Activated naive CD4-positive, alpha-beta T cell treated with anti-CD3 and anti-CD28 coated beads, Interleukin-2, amount 50 U/mL, for 24 hours (primary cell): ENCODE results near the gene CACNA2D3.
A peak's percentile ranks its signal among the peaks of the same experiment; 100 is the strongest.

Source experiments
- H3K27ac Mint-ChIP-seq: one replicate; pipeline ENCODE4 v1.8.0; 2021; ENCODE audit warnings: mild to moderate bottlenecking, mixed read lengths
- H3K27me3 Mint-ChIP-seq: one replicate; pipeline ENCODE4 v1.8.0; 2021; ENCODE audit warnings: mixed read lengths
- H3K36me3 Mint-ChIP-seq: one replicate; pipeline ENCODE4 v1.8.0; 2021; ENCODE audit warnings: mixed read lengths
- H3K4me1 Mint-ChIP-seq: one replicate; pipeline ENCODE4 v1.8.0; 2021; ENCODE audit warnings: mixed read lengths
- H3K4me3 Mint-ChIP-seq: one replicate; pipeline ENCODE4 v1.8.0; 2021; ENCODE audit warnings: mild to moderate bottlenecking, mixed read lengths
- H3K9me3 Mint-ChIP-seq: one replicate; pipeline ENCODE4 v1.8.0; 2021; ENCODE audit warnings: mixed read lengths

The CACNA2D3 gene

DNA sequence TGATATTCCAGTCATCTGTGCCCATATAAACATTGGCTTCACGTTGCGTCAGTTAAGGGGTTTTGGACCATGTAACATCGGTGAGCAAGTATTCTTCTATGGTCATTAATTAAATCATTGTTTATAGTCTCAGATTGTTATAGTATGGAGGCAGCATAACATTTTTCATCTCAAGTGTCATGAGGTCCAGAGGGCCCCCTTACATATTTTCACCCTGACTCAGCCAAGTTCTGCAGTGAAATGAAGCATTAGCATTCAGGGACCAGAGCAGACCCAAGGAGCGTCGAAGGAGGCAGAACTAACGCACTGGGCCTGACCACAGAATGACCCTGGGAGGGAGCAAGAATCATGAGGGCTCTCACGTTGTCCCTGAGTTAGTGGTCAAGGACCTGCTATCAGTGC lies 634.0 kb downstream of the CACNA2D3 start:
- no peaks in the 10 kb centered on the region for H3K4me1 Mint-ChIP-seq
- no peaks in the 10 kb centered on the region for H3K9me3 Mint-ChIP-seq
- no peaks in the 10 kb centered on the region for H3K36me3 Mint-ChIP-seq
- no peak overlapping the region for H3K27ac Mint-ChIP-seq
- H3K4me3 Mint-ChIP-seq, result no peak overlapping the region
- H3K27me3 Mint-ChIP-seq, result peaks cover 1% of the 10 kb centered on the region

DNA sequence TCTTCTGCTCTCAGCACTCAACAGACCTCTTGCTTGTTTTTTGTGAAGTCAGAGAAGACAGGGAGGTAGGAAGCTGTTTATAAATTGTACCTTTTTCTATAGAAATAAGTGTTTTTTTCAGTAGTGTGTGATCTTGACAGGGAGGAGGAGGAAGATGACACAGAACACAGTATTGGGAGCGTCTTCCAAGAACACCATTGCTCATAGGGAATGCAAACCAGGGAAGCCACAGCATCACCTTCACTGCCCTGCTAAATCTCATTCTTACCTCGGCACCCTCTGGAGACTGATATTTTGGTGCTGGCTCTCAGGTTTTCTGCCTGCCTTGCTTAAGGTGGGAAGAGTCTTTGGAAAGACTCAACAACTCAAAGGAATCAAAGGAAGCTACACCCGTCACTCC lies 636.1 kb downstream of the CACNA2D3 start:
- H3K4me1 Mint-ChIP-seq, result no peaks in the 10 kb centered on the region

GRCh38 chr3:54759166-54759565 lies 636.8 kb downstream of the CACNA2D3 start:
- H3K27me3 Mint-ChIP-seq, result no peaks in the 10 kb centered on the region

More for the DNA sequence above, 636.1 kb downstream of the CACNA2D3 start:
- Mint-ChIP-seq H3K27ac (no peak overlapping the region), H3K27me3 (no peaks in the 10 kb centered on the region), H3K9me3 (no peaks in the 10 kb centered on the region), H3K36me3 (no peaks in the 10 kb centered on the region), H3K4me3 (no peak overlapping the region)

DNA sequence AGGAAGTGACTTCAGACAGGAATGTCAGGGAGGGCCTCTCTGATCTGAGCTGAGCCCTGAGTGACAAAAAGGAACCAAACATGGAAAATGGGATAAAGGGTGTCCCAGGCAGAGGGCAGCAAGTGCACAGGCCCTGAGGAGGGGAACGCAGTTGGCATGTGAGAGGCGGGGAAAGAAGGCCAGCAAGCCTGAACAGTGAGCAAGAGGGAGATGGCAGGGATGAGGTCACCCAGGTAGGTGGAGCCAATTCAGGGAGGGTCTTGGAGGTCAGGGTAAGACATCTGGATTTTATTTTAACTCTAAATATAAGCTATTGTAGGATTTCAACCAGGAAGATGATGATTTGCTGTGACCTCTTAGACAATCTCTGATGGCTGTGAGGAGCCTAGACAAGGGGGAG lies 637.8 kb downstream of the CACNA2D3 start:
- H3K27me3 Mint-ChIP-seq, result no peaks in the 10 kb centered on the region
- H3K4me3 Mint-ChIP-seq, result no peak overlapping the region
- no peaks in the 10 kb centered on the region for H3K36me3 Mint-ChIP-seq
- no peaks in the 10 kb centered on the region for H3K9me3 Mint-ChIP-seq
- no peaks in the 10 kb centered on the region for H3K4me1 Mint-ChIP-seq
- no peak overlapping the region for H3K27ac Mint-ChIP-seq

More at GRCh38 chr3:54759166-54759565, 636.8 kb downstream of the CACNA2D3 start:
- Mint-ChIP-seq H3K4me3 (no peak overlapping the region), H3K36me3 (no peaks in the 10 kb centered on the region), H3K9me3 (no peaks in the 10 kb centered on the region), H3K27ac (no peak overlapping the region), H3K4me1 (no peaks in the 10 kb centered on the region)

GRCh38 chr3:54761637-54762036 lies 639.3 kb downstream of the CACNA2D3 start:
- Mint-ChIP-seq H3K27me3 (no peaks in the 10 kb centered on the region), H3K4me1 (no peaks in the 10 kb centered on the region), H3K4me3 (no peak overlapping the region), H3K9me3 (no peaks in the 10 kb centered on the region), H3K27ac (no peak overlapping the region), H3K36me3 (no peaks in the 10 kb centered on the region)

DNA sequence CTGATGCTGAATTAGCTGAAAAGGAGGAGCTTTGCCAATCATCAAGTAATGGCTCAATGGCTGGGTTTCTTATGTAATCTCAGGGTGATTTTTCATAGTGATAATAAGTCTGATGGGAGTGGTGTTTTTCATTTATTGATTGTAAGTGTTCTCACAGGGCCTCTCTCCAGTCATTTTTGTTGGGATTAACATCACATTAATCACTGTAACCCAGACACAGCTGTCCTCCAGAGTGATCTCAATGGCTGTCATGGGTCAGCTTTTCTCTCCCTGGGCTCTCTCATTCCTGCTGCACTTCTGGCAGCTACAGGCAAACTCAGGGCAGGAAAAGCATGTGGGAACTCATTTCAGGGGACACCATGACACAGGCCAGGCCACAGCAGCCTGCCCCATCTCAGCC lies 642.6 kb downstream of the CACNA2D3 start:
- Mint-ChIP-seq H3K4me1 (no peaks in the 10 kb centered on the region), H3K27ac (no peak overlapping the region), H3K9me3 (no peaks in the 10 kb centered on the region), H3K27me3 (no peaks in the 10 kb centered on the region), H3K36me3 (no peaks in the 10 kb centered on the region), H3K4me3 (no peak overlapping the region)

GRCh38 chr3:54771050-54771449 lies 648.7 kb downstream of the CACNA2D3 start:
- H3K9me3 Mint-ChIP-seq, result no peaks in the 10 kb centered on the region
- H3K27ac Mint-ChIP-seq, result no peak overlapping the region
- no peak overlapping the region for H3K4me3 Mint-ChIP-seq
- no peaks in the 10 kb centered on the region for H3K4me1 Mint-ChIP-seq
- no peaks in the 10 kb centered on the region for H3K36me3 Mint-ChIP-seq
- H3K27me3 Mint-ChIP-seq, result peaks cover 2% of the 10 kb centered on the region

DNA sequence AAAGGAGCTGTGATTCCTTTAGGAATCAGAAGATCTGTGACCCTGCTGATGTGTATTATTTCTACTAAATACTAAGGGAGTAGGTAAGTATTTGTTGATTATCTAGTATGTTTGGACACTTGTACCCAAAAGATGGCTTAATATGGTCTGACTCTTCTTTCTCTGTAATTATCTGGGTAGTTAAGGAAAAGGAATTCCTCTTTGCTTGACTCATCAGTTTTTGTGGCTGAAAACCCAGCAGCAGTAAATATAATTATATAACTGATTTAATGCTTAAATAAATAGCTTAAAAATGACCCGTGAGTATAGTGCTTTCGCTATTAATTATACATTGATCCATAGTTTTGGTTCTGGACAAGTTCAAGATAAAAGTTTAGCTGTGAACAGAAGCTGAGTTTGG lies 649.7 kb downstream of the CACNA2D3 start:
- no peak overlapping the region for H3K4me3 Mint-ChIP-seq
- H3K27ac Mint-ChIP-seq, result no peak overlapping the region
- no peaks in the 10 kb centered on the region for H3K9me3 Mint-ChIP-seq
- peaks cover 4% of the 10 kb centered on the region for H3K27me3 Mint-ChIP-seq
- no peaks in the 10 kb centered on the region for H3K4me1 Mint-ChIP-seq
- H3K36me3 Mint-ChIP-seq, result no peaks in the 10 kb centered on the region

DNA sequence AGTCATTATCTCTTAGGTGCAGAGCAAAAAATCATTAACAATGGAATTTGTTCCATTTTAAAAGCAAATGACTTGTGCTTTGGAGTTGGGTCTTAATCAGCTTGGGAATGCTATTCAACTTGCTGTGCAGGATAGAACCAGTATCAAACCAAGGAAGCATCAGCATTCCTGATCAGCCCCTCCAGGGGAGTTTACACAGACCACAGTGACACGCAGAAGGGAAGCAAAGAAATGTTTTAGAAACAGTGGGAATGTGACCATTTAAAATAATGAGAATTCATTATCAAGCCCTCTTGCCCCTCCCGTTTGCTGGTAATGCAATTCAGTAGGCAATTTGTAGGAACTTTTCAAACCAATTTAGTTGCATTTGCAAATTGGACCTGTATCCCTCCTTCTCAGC lies 650.4 kb downstream of the CACNA2D3 start:
- Mint-ChIP-seq H3K4me3 (no peak overlapping the region), H3K9me3 (no peaks in the 10 kb centered on the region), H3K36me3 (no peaks in the 10 kb centered on the region), H3K4me1 (no peaks in the 10 kb centered on the region), H3K27me3 (peaks cover 4% of the 10 kb centered on the region), H3K27ac (peak overlapping the region; percentile 32)

- Mint-ChIP-seq H3K27ac (no peak overlapping the region), H3K4me1 (no peaks in the 10 kb centered on the region), H3K9me3 (no peaks in the 10 kb centered on the region), H3K36me3 (no peaks in the 10 kb centered on the region), H3K4me3 (no peak overlapping the region), H3K27me3 (peaks cover 4% of the 10 kb centered on the region)
Measured at GRCh38 chr3:54773271-54773670, 650.9 kb downstream of the CACNA2D3 start.

DNA sequence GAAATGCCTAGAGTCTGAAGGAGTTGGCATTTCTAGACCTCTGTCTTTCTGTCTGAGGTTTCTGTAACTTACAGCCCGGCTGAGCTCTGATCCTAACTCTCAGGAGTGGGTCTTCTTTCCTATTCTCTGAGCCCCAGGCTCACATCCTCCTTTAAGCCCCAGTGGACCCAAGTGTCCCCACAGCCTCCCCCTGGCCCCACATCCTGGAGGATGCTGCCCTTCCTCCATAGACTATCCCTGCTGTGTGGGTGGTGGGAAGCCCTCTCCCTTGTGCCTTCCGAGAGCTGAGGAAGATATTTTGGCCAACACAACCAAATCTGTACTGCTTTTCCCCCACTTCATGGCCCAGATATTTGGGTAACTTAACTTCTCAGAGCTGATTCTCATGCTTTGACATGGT lies 654.2 kb downstream of the CACNA2D3 start:
- Mint-ChIP-seq H3K36me3 (no peaks in the 10 kb centered on the region), H3K4me3 (no peak overlapping the region), H3K27me3 (peaks cover 4% of the 10 kb centered on the region), H3K9me3 (peaks cover 5% of the 10 kb centered on the region), H3K27ac (no peak overlapping the region), H3K4me1 (no peaks in the 10 kb centered on the region)

DNA sequence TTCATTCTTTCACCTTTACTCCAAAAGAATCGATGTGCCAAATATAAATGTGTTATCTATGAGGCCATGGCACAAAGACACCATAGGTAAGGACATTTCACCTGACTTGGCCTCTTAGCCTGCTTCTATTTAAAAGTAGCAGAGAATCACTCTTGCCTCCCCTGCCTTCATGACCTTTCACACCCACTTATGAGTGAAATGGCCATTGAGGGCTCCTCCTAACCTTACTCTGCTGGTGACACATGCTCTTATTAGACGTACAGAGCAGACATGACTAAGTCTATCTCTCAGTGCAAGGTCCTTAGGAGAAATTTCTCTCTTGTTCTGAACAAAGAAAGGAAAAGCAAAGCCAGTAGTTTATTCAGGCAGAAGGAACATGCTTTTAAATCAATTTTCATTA lies 654.8 kb downstream of the CACNA2D3 start:
- Mint-ChIP-seq H3K27me3 (peaks cover 4% of the 10 kb centered on the region), H3K36me3 (no peaks in the 10 kb centered on the region), H3K4me1 (no peaks in the 10 kb centered on the region), H3K9me3 (peaks cover 5% of the 10 kb centered on the region), H3K27ac (no peak overlapping the region), H3K4me3 (no peak overlapping the region)

- Mint-ChIP-seq H3K27ac (no peak overlapping the region), H3K36me3 (no peaks in the 10 kb centered on the region), H3K4me1 (no peaks in the 10 kb centered on the region), H3K4me3 (no peak overlapping the region), H3K27me3 (peaks cover 2% of the 10 kb centered on the region), H3K9me3 (peaks cover 5% of the 10 kb centered on the region)
Measured at GRCh38 chr3:54780336-54780735, 658.0 kb downstream of the CACNA2D3 start.

GRCh38 chr3:54781728-54782127 lies 659.4 kb downstream of the CACNA2D3 start:
- Mint-ChIP-seq H3K27ac (no peak overlapping the region), H3K4me1 (no peaks in the 10 kb centered on the region), H3K27me3 (peaks cover 1% of the 10 kb centered on the region), H3K36me3 (no peaks in the 10 kb centered on the region), H3K4me3 (no peak overlapping the region), H3K9me3 (peaks cover 8% of the 10 kb centered on the region)

DNA sequence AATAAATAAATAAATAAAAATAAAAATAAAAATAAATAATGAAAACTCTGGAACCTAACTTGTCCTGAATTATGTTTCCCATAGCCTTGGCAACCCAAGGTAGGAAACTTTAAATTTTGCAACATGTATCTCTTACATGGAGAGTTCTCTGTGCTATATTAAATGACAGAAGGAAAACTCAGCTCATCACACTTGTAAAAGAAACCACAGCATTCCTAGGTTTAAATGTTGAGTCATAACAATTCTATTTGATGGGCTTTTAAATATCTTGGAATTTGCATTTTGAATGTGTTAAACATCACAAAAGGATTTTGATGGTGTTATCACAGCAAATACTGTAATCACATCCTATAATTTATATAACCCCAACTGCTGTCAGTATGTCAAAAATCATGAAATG lies 661.3 kb downstream of the CACNA2D3 start:
- no peaks in the 10 kb centered on the region for H3K4me1 Mint-ChIP-seq
- H3K27me3 Mint-ChIP-seq, result no peaks in the 10 kb centered on the region
- no peak overlapping the region for H3K4me3 Mint-ChIP-seq
- peaks cover 8% of the 10 kb centered on the region for H3K9me3 Mint-ChIP-seq
- H3K27ac Mint-ChIP-seq, result no peak overlapping the region
- no peaks in the 10 kb centered on the region for H3K36me3 Mint-ChIP-seq

DNA sequence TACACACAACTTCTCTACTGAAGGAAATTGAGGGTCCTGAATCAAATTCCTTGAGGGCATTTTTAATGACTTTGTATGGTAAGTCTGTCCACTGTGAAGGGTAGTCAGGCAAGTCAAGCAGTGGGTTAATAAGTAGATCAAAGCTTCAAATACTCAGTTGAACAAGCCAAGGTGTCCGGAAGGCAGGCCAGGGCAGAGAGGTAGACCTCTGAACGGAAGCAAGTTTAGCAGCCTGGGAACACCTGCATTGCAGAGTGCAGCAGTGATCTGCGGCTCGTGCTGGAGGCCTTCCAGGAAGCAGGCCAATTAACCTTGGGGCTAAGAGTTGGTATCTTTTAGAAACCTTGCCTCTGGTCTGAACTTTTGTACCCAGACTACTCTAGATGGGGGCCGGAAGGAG lies 661.7 kb downstream of the CACNA2D3 start:
- H3K36me3 Mint-ChIP-seq, result no peaks in the 10 kb centered on the region
- no peaks in the 10 kb centered on the region for H3K27me3 Mint-ChIP-seq
- no peaks in the 10 kb centered on the region for H3K4me1 Mint-ChIP-seq
- peaks cover 8% of the 10 kb centered on the region for H3K9me3 Mint-ChIP-seq
- H3K4me3 Mint-ChIP-seq, result no peak overlapping the region
- H3K27ac Mint-ChIP-seq, result no peak overlapping the region

- no peaks in the 10 kb centered on the region for H3K4me1 Mint-ChIP-seq
- no peak overlapping the region for H3K4me3 Mint-ChIP-seq
- H3K9me3 Mint-ChIP-seq, result peaks cover 3% of the 10 kb centered on the region
- no peak overlapping the region for H3K27ac Mint-ChIP-seq
- no peaks in the 10 kb centered on the region for H3K27me3 Mint-ChIP-seq
- no peaks in the 10 kb centered on the region for H3K36me3 Mint-ChIP-seq
Measured at GRCh38 chr3:54785976-54786375, 663.6 kb downstream of the CACNA2D3 start.
